ENCODE data around the gene ACSS3.
"Not testable (repeated sequence)": the region's sequence is repeated elsewhere in the genome, so short reads cannot be mapped to it uniquely, and the experiment has no call there.

The ACSS3 gene

GRCh38 chr12:81077686-81078441 is at the start of gene ACSS3:
Gene ACSS3 (plus strand): TSS chr12:81078079. CDS start chr12:81078121, 42 bp downstream.
- no peak for DNase-seq

- DNase-seq = no peak
Observed at GRCh38 chr12:81034926-81035325, 43.0 kb upstream of the ACSS3 start.

GRCh38 chr12:81039231-81039630 is 38.6 kb upstream of the ACSS3 start:
- DNase-seq = no peak

GRCh38 chr12:81043979-81044740 is 33.7 kb upstream of the ACSS3 start:
- DNase-seq = no peak

GRCh38 chr12:81064971-81065370 is 12.9 kb upstream of the ACSS3 start:
- DNase-seq = not testable (repeated sequence)

- DNase-seq = no peak
Observed at GRCh38 chr12:81070846-81071245, 7.0 kb upstream of the ACSS3 start.

- no peak for DNase-seq
Observed at GRCh38 chr12:81075539-81075938, 2.3 kb upstream of the ACSS3 start.

- DNase-seq = no peak
Observed at GRCh38 chr12:81077329-81077685, 572 bp upstream of the ACSS3 start.

GRCh38 chr12:81078469-81079196 is 754 bp downstream of the ACSS3 start:
- no peak for DNase-seq

GRCh38 chr12:81079280-81080076 is 1.6 kb downstream of the ACSS3 start:
- DNase-seq = no peak

- DNase-seq = no peak
Observed at GRCh38 chr12:81080431-81080983, 2.6 kb downstream of the ACSS3 start.

GRCh38 chr12:81081726-81082125 is 3.8 kb downstream of the ACSS3 start:
- DNase-seq = no peak

GRCh38 chr12:81083018-81083417 is 5.1 kb downstream of the ACSS3 start:
- DNase-seq = no peak

GRCh38 chr12:81083906-81084513 is 6.1 kb downstream of the ACSS3 start:
- no peak for DNase-seq

- DNase-seq = no peak
Observed at GRCh38 chr12:81084811-81085350, 7.0 kb downstream of the ACSS3 start.

- DNase-seq = no peak
Observed at GRCh38 chr12:81085832-81086231, 8.0 kb downstream of the ACSS3 start.

GRCh38 chr12:81086342-81086741 is 8.5 kb downstream of the ACSS3 start:
- DNase-seq = no peak

GRCh38 chr12:81088221-81088620 is 10.3 kb downstream of the ACSS3 start:
- no peak for DNase-seq

GRCh38 chr12:81089412-81089811 is 11.5 kb downstream of the ACSS3 start:
- DNase-seq = no peak

GRCh38 chr12:81092053-81092452 is 14.2 kb downstream of the ACSS3 start:
- no peak for DNase-seq

- DNase-seq = no peak
Observed at GRCh38 chr12:81094718-81095360, 17.0 kb downstream of the ACSS3 start.
